Measurements from ENCODE around the gene RAMP2. TPM values are rescaled to one million over a fixed set of nuclear protein-coding genes. Genes with fewer than 3 reads are reported as not detected.
A peak's percentile ranks its signal among the peaks of the same experiment; 100 is the strongest.

Gene RAMP2
- total RNA-seq, 1 donor from 2014 or later, result 0.51 TPM

DNA sequence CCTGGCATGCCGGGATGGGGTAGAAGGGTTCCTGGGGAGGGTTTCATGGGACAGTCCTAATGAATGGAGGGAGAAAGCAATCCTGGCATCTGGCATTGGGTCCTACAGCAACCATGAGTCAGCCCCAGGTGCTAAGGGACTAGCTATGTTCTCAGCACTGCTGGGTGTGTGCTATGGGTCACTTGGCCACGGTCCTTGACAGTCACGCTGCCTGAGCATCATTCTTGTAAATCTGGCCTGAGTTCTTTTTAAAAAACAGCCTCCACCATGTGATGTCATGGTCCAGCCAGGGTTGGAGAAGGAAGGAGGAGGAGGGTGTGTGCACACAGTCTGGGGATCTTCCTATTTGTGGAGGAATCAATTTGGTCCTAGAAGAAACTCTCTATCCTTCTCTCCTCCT lies 6.2 kb upstream of the RAMP2 start:
- H3K79me2 ChIP-seq (ENCODE audit: low read depth), result no peaks in the 10 kb centered on the region
- no peak for DNase-seq (ENCODE audit: low spot score)
- Mint-ChIP-seq H3K9me3 (no peaks in the 10 kb centered on the region), H3K27me3 (ENCODE audit: insufficient read depth, low read depth) (peaks cover 8% of the 10 kb centered on the region), H3K4me1 (no peaks in the 10 kb centered on the region), H3K27ac (no peak overlapping the region), H3K36me3 (no peaks in the 10 kb centered on the region), H3K4me3 (no peak overlapping the region)
- no peaks in the 10 kb centered on the region for H4K20me1 ChIP-seq (ENCODE audit: low read depth)
- TF ChIP-seq EZH2 (IDR thresholded peaks at IDR 0.05), result no peak
- TF ChIP-seq EZH2phosphoT487 (IDR thresholded peaks at IDR 0.05), result no peak
- TF ChIP-seq, protein P1, sequence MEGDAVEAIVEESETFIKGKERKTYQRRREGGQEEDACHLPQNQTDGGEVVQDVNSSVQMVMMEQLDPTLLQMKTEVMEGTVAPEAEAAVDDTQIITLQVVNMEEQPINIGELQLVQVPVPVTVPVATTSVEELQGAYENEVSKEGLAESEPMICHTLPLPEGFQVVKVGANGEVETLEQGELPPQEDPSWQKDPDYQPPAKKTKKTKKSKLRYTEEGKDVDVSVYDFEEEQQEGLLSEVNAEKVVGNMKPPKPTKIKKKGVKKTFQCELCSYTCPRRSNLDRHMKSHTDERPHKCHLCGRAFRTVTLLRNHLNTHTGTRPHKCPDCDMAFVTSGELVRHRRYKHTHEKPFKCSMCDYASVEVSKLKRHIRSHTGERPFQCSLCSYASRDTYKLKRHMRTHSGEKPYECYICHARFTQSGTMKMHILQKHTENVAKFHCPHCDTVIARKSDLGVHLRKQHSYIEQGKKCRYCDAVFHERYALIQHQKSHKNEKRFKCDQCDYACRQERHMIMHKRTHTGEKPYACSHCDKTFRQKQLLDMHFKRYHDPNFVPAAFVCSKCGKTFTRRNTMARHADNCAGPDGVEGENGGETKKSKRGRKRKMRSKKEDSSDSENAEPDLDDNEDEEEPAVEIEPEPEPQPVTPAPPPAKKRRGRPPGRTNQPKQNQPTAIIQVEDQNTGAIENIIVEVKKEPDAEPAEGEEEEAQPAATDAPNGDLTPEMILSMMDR (IDR thresholded peaks at IDR 0.05), result no peak
- H3K9ac ChIP-seq, result no peak overlapping the region
- H3K4me3 ChIP-seq, result no peak overlapping the region
- peaks cover 2% of the 10 kb centered on the region for H3F3A ChIP-seq (ENCODE audit: low read depth)
- no peak overlapping the region for H3K4me2 ChIP-seq
- H3K27ac ChIP-seq, result no peak overlapping the region
- H3K4me1 ChIP-seq, result no peaks in the 10 kb centered on the region
- no peaks in the 10 kb centered on the region for H3K9me3 ChIP-seq (ENCODE audit: low read depth)
- no peaks in the 10 kb centered on the region for H3K36me3 ChIP-seq
- H3K27me3 ChIP-seq, result peaks cover 37% of the 10 kb centered on the region
- H2AFZ ChIP-seq (replicated peaks), result no peak overlapping the region

DNA sequence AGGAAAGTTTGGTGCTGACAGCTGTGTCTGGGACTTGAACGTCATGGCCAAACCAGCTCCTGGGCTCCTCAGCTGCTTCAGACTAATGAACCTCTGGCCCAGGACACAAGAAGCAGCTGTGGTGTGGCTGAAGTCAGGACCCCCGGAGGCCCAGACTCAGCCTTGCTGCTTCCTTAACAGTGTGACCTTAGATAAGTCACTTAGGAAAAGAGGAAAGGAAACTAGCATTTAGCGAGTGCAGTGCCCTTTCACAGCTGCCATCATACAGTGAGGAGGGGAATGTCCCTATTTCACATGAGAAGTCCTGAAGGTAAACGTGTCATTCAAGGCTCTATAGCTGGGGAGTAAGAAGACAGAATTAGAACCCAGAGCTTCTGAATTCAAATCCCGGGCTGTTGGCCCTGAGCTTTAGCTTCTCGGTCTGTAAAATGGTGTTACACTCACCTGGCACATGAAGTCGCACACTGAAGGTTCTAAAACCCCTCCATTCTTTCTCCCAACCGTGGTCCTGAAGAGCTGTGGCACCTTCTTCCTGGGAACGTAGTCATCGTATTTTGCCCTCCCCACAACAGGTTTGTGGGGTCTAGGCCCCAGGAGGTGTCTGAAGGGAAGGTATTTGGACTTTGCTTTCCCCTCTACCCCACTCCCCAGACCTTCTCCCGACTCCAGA lies 910 bp upstream of the RAMP2 start:
- Histone ChIP-seq H3K27me3 (peaks cover 51% of the 10 kb centered on the region), H4K20me1 (ENCODE audit: low read depth) (no peaks in the 10 kb centered on the region), H3K4me3 (peak overlapping the region; percentile 58), H3K4me1 (peaks cover 16% of the 10 kb centered on the region), H3K27ac (no peak overlapping the region), H3K9ac (no peak overlapping the region), H3K4me2 (peak overlapping the region; percentile 88), H3K9me3 (ENCODE audit: low read depth) (no peaks in the 10 kb centered on the region), H3K36me3 (no peaks in the 10 kb centered on the region), H2AFZ (replicated peaks) (peak overlapping the region; percentile 85), H3K79me2 (ENCODE audit: low read depth) (no peaks in the 10 kb centered on the region), H3F3A (ENCODE audit: low read depth) (peaks cover 2% of the 10 kb centered on the region)
- DNase-seq (ENCODE audit: low spot score), result no peak
- Mint-ChIP-seq H3K36me3 (peaks cover 1% of the 10 kb centered on the region), H3K27me3 (ENCODE audit: insufficient read depth, low read depth) (peaks cover 30% of the 10 kb centered on the region), H3K4me1 (peaks cover 17% of the 10 kb centered on the region), H3K27ac (no peak overlapping the region), H3K9me3 (no peaks in the 10 kb centered on the region), H3K4me3 (peak overlapping the region; percentile 78)
- TF ChIP-seq EZH2 (IDR thresholded peaks at IDR 0.05), result no peak
- TF ChIP-seq EZH2phosphoT487 (IDR thresholded peaks at IDR 0.05), result no peak
- TF ChIP-seq, protein P1 (IDR thresholded peaks at IDR 0.05), result no peak

GRCh38 chr17:42761638-42762037 lies 611 bp downstream of the RAMP2 start:
- Mint-ChIP-seq H3K9me3 (no peaks in the 10 kb centered on the region), H3K4me3 (peak overlapping the region; percentile 79), H3K27ac (no peak overlapping the region), H3K4me1 (peaks cover 17% of the 10 kb centered on the region), H3K36me3 (peaks cover 1% of the 10 kb centered on the region), H3K27me3 (ENCODE audit: insufficient read depth, low read depth) (peaks cover 28% of the 10 kb centered on the region)
- Histone ChIP-seq H3K4me1 (peaks cover 16% of the 10 kb centered on the region), H3F3A (ENCODE audit: low read depth) (peaks cover 2% of the 10 kb centered on the region), H2AFZ (replicated peaks) (no peak overlapping the region), H4K20me1 (ENCODE audit: low read depth) (no peaks in the 10 kb centered on the region), H3K79me2 (ENCODE audit: low read depth) (no peaks in the 10 kb centered on the region), H3K9me3 (ENCODE audit: low read depth) (no peaks in the 10 kb centered on the region), H3K27me3 (peaks cover 51% of the 10 kb centered on the region), H3K36me3 (no peaks in the 10 kb centered on the region), H3K27ac (no peak overlapping the region), H3K9ac (no peak overlapping the region), H3K4me3 (peak overlapping the region; percentile 58), H3K4me2 (peak overlapping the region; percentile 88)
- TF ChIP-seq EZH2 (IDR thresholded peaks at IDR 0.05) (no peak), EZH2phosphoT487 (IDR thresholded peaks at IDR 0.05) (no peak)
- TF ChIP-seq, protein P1 (IDR thresholded peaks at IDR 0.05), result no peak
- DNase-seq (ENCODE audit: low spot score), result no peak

All from neural progenitor cell (in vitro differentiated cells).